Loucy (cell line): ENCODE measurements around the gene HEXD.

Experiments used
- H2AFZ ChIP-seq: fragments of 200-600 bp; sonication (generic); 2 replicates; pipeline ENCODE4 v1.6.0; 2016; ENCODE audit warnings: antibody characterized with exemption, mild to moderate bottlenecking, low read length, moderate library complexity
- H3F3A ChIP-seq: fragments of 200-600 bp; 2 replicates; pipeline ENCODE4 v1.6.0; 2016; ENCODE audit warnings: antibody characterized with exemption, low read depth, mild to moderate bottlenecking
- H3K27me3 ChIP-seq: fragments of 200-600 bp; sonication (generic); 2 replicates; pipeline ENCODE4 v1.6.1; 2014; ENCODE audit warnings: low read length, mild to moderate bottlenecking; ENCODE audit not compliant: insufficient read depth, poor library complexity, severe bottlenecking
- H3K36me3 ChIP-seq: fragments of 200-600 bp; sonication (generic); 2 replicates; pipeline ENCODE4 v1.6.1; 2016; ENCODE audit warnings: low read length; ENCODE audit not compliant: insufficient read depth
- H3K4me1 ChIP-seq: fragments of 200-600 bp; sonication (generic); 2 replicates; pipeline ENCODE4 v1.5.1; 2014; ENCODE audit warnings: low read length, mild to moderate bottlenecking; ENCODE audit not compliant: insufficient read depth, poor library complexity, severe bottlenecking
- H3K4me2 ChIP-seq: fragments of 200-600 bp; sonication (generic); 2 replicates; pipeline ENCODE4 v1.6.0; 2014; ENCODE audit warnings: antibody characterized with exemption, low read length, low read depth, mild to moderate bottlenecking; ENCODE audit not compliant: poor library complexity, severe bottlenecking
- H3K4me3 ChIP-seq: fragments of 200-600 bp; sonication (generic); 2 replicates; pipeline ENCODE4 v1.5.1; 2014; ENCODE audit warnings: low read length, mild to moderate bottlenecking, mixed read lengths; ENCODE audit not compliant: poor library complexity, severe bottlenecking
- H3K79me2 ChIP-seq: fragments of 200-600 bp; sonication (generic); 2 replicates; pipeline ENCODE4 v1.6.1; 2014; ENCODE audit warnings: low read length; ENCODE audit not compliant: insufficient read depth
- H3K9ac ChIP-seq: fragments of 200-600 bp; sonication (generic); 2 replicates; pipeline ENCODE4 v1.6.0; 2014; ENCODE audit warnings: mild to moderate bottlenecking, low read depth, low read length, moderate library complexity; ENCODE audit not compliant: poor library complexity, severe bottlenecking
- H3K9me2 ChIP-seq: fragments of 200-600 bp; sonication (generic); replicated peaks from 2 replicates; pipeline ENCODE4 v1.6.1; 2016; ENCODE audit warnings: low read depth, low read length, mixed read lengths
- H3K9me3 ChIP-seq: fragments of 200-600 bp; sonication (generic); 2 replicates; pipeline ENCODE4 v1.6.1; 2014; ENCODE audit warnings: mild to moderate bottlenecking, antibody characterized with exemption, low read length, low read depth; ENCODE audit not compliant: insufficient read depth
- H4K20me1 ChIP-seq: fragments of 200-600 bp; sonication (generic); 2 replicates; pipeline ENCODE4 v1.6.0; 2014; ENCODE audit warnings: antibody characterized with exemption, low read length, mild to moderate bottlenecking; ENCODE audit not compliant: insufficient read depth, poor library complexity, severe bottlenecking
- EZH2phosphoT487 ChIP-seq: fragments of 200-600 bp; IDR thresholded peaks from 2 replicates; pipeline ENCODE4 v1.6.1; 2018; ENCODE audit warnings: antibody characterized with exemption, mild to moderate bottlenecking, moderate library complexity, borderline replicate concordance
- TF ChIP-seq, protein P1 (sequence below): fragments of 200-600 bp; sonication (generic); conservative IDR thresholded peaks from 2 replicates; pipeline ENCODE4 v1.5.1; 2014; ENCODE audit warnings: mild to moderate bottlenecking, antibody characterized with exemption, low read length

HEXD gene

GRCh38 chr17:82440991-82441627 lies 23.0 kb downstream of the HEXD start:
- H3K36me3 ChIP-seq: peaks cover 23% of the 10 kb centered on the region; the same call in 1 of the 2 replicates
- peaks cover 17% of the 10 kb centered on the region; the same call in 1 of the 2 replicates for H3K79me2 ChIP-seq
- TF ChIP-seq, protein P1, sequence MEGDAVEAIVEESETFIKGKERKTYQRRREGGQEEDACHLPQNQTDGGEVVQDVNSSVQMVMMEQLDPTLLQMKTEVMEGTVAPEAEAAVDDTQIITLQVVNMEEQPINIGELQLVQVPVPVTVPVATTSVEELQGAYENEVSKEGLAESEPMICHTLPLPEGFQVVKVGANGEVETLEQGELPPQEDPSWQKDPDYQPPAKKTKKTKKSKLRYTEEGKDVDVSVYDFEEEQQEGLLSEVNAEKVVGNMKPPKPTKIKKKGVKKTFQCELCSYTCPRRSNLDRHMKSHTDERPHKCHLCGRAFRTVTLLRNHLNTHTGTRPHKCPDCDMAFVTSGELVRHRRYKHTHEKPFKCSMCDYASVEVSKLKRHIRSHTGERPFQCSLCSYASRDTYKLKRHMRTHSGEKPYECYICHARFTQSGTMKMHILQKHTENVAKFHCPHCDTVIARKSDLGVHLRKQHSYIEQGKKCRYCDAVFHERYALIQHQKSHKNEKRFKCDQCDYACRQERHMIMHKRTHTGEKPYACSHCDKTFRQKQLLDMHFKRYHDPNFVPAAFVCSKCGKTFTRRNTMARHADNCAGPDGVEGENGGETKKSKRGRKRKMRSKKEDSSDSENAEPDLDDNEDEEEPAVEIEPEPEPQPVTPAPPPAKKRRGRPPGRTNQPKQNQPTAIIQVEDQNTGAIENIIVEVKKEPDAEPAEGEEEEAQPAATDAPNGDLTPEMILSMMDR: no peak
- no peak for TF ChIP-seq EZH2phosphoT487
- H3K9ac ChIP-seq: no peak overlapping the region
- no peaks in the 10 kb centered on the region for H3K9me2 ChIP-seq
- peaks cover 1% of the 10 kb centered on the region for H3K4me1 ChIP-seq
- H3F3A ChIP-seq: no peaks in the 10 kb centered on the region; the same call in 1 of the 2 replicates
- peaks cover 17% of the 10 kb centered on the region for H4K20me1 ChIP-seq
- H3K4me2 ChIP-seq: no peak overlapping the region
- H3K27me3 ChIP-seq: no peaks in the 10 kb centered on the region
- H3K9me3 ChIP-seq: no peaks in the 10 kb centered on the region
- no peak overlapping the region for H2AFZ ChIP-seq
- H3K4me3 ChIP-seq: no peak overlapping the region

- Histone ChIP-seq H2AFZ (no peak overlapping the region), H3F3A (no peaks in the 10 kb centered on the region; the same call in 1 of the 2 replicates), H3K9me3 (no peaks in the 10 kb centered on the region), H3K4me2 (no peak overlapping the region), H3K27me3 (no peaks in the 10 kb centered on the region), H3K79me2 (peaks cover 24% of the 10 kb centered on the region; the same call in 1 of the 2 replicates), H3K9me2 (no peaks in the 10 kb centered on the region), H3K36me3 (peaks cover 23% of the 10 kb centered on the region; the same call in 1 of the 2 replicates), H3K9ac (no peak overlapping the region), H3K4me1 (no peaks in the 10 kb centered on the region), H4K20me1 (peaks cover 17% of the 10 kb centered on the region), H3K4me3 (no peak overlapping the region)
- TF ChIP-seq, protein P1: no peak
- TF ChIP-seq EZH2phosphoT487: no peak
Measured at GRCh38 chr17:82441691-82442487, 23.7 kb downstream of the HEXD start.

DNA sequence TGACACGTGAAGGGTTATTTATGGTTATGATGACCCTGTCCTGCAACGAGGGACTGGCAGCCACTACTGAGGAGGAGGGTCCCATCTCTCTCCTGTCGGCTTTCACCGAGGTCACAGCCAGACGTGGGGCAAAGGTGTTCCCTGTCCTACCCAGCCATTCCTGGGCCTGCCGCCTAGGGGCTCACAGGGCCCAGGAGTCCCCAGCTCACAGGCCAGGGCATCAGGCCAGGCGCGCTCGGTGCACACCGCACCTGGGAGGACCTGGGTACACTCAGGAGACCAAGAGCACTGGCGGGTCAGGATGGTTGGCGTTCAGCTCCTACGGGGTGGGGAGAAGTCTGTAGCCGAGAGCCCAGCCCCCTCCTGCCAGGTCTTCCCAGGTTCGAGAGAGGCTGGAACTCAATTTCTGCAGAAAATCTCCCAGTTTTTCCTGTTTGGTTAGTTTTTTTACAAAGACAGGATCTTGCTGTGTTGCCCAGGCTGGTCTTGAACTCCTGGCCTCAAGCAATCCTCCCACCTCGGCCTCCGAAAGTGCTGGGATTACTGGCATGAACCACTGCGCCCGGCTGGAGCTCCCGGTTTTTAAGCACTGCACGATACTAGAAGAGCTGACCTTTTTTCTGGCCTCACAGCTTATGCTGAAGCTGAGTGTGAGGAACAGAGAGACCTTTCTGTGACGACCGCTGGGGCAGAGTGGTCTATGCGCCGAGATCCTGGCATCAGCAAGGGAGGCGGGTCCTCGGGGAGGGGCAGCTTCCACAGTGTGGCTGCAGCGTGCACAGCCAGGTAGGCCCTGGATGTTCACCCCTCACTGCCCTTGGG lies 24.7 kb downstream of the HEXD start:
- no peak overlapping the region for H3K9ac ChIP-seq
- peaks cover 5% of the 10 kb centered on the region for H3K4me1 ChIP-seq
- no peaks in the 10 kb centered on the region for H3K27me3 ChIP-seq
- H2AFZ ChIP-seq: no peak overlapping the region
- no peaks in the 10 kb centered on the region for H3K9me3 ChIP-seq
- H3K9me2 ChIP-seq: no peaks in the 10 kb centered on the region
- no peak overlapping the region for H3K4me2 ChIP-seq
- peaks cover 22% of the 10 kb centered on the region for H4K20me1 ChIP-seq
- no peak overlapping the region for H3K4me3 ChIP-seq
- H3K36me3 ChIP-seq: peaks cover 23% of the 10 kb centered on the region; the same call in 1 of the 2 replicates
- TF ChIP-seq, protein P1: no peak
- TF ChIP-seq EZH2phosphoT487: no peak
- H3F3A ChIP-seq: no peaks in the 10 kb centered on the region; the same call in 1 of the 2 replicates
- H3K79me2 ChIP-seq: peaks cover 33% of the 10 kb centered on the region
